ENCODE measurements around the gene CCDC175. TPM values are rescaled to one million over a fixed set of nuclear protein-coding genes. Genes with fewer than 3 reads are reported as not detected.

Gene CCDC175
- total and polyA plus RNA-seq, 10 of the 15 experiments (the other 5 are each of a cell fraction or from before 2014, with no cell fraction given) = not detected

- no peak for TF ChIP-seq PRDM15 (CRISPR knock-in tag; IDR thresholded peaks at IDR 0.05)
- TF ChIP-seq RAD21 (IDR thresholded peaks at IDR 0.05; ENCODE audit: insufficient read depth, low read depth, low read length) = no peak
- no peak for TF ChIP-seq RB1 (IDR thresholded peaks at IDR 0.05; ENCODE audit: borderline replicate concordance)
- TF ChIP-seq RFX5 (IDR thresholded peaks at IDR 0.05; ENCODE audit: low read depth, low read length) = no peak
- no peak for TF ChIP-seq REST (IDR thresholded peaks at IDR 0.05; ENCODE audit: low read depth, low read length)
- no peak for TF ChIP-seq ZNF207 (IDR thresholded peaks at IDR 0.05; ENCODE audit: borderline replicate concordance)
These were observed 15.2 kb upstream of the CCDC175 start (continued) for GRCh38 chr14:59591641-59592370.

All from GM12878 (cell line).